Measurements from ENCODE around the gene GATB.

DNA sequence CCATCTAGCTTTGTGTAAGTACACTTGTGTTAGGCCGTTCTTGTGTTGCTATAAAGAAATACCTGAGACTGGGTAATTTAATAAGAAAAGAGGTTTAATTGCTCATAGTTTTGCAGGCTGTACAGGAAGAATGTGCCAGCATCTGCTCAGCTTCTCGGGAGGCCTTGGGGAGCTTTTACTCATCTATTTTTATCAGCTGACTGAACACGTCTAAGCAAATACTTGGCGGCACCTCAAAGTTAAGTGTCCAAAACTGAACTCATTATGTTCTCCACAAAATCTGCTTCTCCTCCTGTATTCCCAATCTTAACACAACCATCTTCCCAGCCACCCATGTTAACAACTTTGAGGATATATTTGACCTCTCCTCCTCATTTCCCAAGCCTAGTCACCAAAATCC is 42.4 kb upstream of the GATB start:
- TF ChIP-seq MAFK (IDR thresholded peaks at IDR 0.05; ENCODE audit: low read depth, low read length) (no peak), CEBPB (IDR thresholded peaks at IDR 0.05; ENCODE audit: low read depth, low read length) (no peak), SMC3 (IDR thresholded peaks at IDR 0.05; ENCODE audit: low read depth, low read length) (no peak), POLR2A (IDR thresholded peaks at IDR 0.05; ENCODE audit: low read depth, low read length) (no peak), CHD1 (IDR thresholded peaks at IDR 0.05; ENCODE audit: low read depth, low read length) (no peak), RCOR1 (IDR thresholded peaks at IDR 0.05; ENCODE audit: insufficient replicate concordance, low read length) (no peak), RFX5 (IDR thresholded peaks at IDR 0.05; ENCODE audit: low read depth, low read length) (no peak), MXI1 (IDR thresholded peaks at IDR 0.05; ENCODE audit: borderline replicate concordance, low read depth, low read length) (no peak), RAD21 (IDR thresholded peaks at IDR 0.05; ENCODE audit: low read length) (no peak), NFE2L2 (IDR thresholded peaks at IDR 0.05; ENCODE audit: low read depth, low read length) (no peak)
- TF ChIP-seq, protein P1, sequence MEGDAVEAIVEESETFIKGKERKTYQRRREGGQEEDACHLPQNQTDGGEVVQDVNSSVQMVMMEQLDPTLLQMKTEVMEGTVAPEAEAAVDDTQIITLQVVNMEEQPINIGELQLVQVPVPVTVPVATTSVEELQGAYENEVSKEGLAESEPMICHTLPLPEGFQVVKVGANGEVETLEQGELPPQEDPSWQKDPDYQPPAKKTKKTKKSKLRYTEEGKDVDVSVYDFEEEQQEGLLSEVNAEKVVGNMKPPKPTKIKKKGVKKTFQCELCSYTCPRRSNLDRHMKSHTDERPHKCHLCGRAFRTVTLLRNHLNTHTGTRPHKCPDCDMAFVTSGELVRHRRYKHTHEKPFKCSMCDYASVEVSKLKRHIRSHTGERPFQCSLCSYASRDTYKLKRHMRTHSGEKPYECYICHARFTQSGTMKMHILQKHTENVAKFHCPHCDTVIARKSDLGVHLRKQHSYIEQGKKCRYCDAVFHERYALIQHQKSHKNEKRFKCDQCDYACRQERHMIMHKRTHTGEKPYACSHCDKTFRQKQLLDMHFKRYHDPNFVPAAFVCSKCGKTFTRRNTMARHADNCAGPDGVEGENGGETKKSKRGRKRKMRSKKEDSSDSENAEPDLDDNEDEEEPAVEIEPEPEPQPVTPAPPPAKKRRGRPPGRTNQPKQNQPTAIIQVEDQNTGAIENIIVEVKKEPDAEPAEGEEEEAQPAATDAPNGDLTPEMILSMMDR (conservative IDR thresholded peaks at IDR 0.05; ENCODE audit: low read depth, low read length) = no peak
- TF ChIP-seq, protein P2, sequence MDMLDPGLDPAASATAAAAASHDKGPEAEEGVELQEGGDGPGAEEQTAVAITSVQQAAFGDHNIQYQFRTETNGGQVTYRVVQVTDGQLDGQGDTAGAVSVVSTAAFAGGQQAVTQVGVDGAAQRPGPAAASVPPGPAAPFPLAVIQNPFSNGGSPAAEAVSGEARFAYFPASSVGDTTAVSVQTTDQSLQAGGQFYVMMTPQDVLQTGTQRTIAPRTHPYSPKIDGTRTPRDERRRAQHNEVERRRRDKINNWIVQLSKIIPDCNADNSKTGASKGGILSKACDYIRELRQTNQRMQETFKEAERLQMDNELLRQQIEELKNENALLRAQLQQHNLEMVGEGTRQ (IDR thresholded peaks at IDR 0.05; ENCODE audit: low read depth, low read length) = no peak

Data from IMR-90 (cell line).